Tracheal epithelial cell (primary cell): Measurements from ENCODE around the gene MAGI3. TPM values are rescaled to one million over a fixed set of nuclear protein-coding genes. Genes with fewer than 3 reads are reported as not detected.

Experiments used
- total RNA-seq: library from RNA; depleted of rRNA; stranded (reverse); fragments of >200 nt; gene quantifications from 2 replicates; pipeline ENCODE4 v1.2.1, GENCODE V29; 2014

The MAGI3 gene
- total RNA-seq, result 4.6 and 8.3 TPM in 2 replicates

DNA sequence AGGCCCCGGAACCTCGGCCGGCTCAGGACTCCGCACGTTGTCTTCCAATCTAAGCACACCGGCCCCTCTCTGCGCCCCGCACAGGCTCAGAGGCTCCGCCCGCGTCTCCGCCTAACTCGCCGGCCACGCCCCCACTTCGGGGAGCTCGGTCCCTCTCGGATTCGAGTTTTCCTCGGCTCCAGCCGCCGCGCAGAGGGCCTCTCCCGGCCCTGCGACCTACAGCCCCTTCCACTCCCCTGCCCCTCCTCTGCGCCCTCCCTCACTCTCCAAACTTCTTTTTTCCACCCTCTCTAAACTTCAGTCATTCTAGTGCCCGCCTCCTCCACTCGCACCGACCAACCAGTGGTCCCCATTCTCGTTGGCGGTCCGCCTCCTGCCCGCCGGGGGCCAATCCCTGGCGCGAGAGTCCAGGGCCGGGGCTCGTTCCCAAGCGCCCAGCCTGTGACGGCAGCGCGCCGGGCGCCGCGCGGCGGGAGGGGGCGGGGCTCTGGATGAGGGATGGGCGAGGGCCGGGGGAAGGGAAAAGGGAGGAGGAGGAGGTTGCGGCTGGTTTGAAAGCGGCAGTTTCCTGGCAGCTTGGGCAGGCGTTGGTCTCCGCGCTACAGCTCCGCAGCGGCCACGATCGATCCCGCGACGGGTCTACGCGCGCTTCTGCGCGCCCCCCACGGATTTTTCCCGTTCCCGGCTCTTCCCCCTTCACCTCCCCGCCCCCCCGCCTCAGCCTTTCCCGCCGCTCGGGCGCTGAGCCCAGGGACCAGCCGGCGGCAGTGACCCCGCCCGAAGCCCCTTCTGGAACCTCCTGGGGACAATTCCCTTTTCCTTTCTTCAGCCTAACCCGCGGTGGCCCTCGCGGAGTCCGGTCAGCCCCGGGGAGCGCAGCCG is at the start of gene MAGI3:
MAGI3 (plus strand) TSS at position 563 of the 882 bp plus-strand sequence. CDS start 519 bp downstream, outside the sequence.

